ENCODE data around the gene RELT.

The RELT gene

GRCh38 chr11:73333640-73334383 lies 42.4 kb upstream of the RELT start:
- TF ChIP-seq CTCF (IDR thresholded peaks at IDR 0.05; ENCODE audit: extremely low read depth, insufficient read depth, missing control alignments): no peak

GRCh38 chr11:73334384-73335203 lies 41.6 kb upstream of the RELT start:
- in situ Hi-C loops (cut with MboI; ENCODE audit: low pct_unique_long_range_greater_than_20kb, low sequenced_read_pairs, unreplicated experiment): loop anchor here (5.0 kb wide), 1 partner anchor 42 kb away; no protein-coding TSS in a partner anchor
- peak; percentile 50 for TF ChIP-seq CTCF (IDR thresholded peaks at IDR 0.05; ENCODE audit: extremely low read depth, insufficient read depth, missing control alignments)
- peak; percentile 68 for DNase-seq (ENCODE audit: low spot score)

More at GRCh38 chr11:73333640-73334383, 42.4 kb upstream of the RELT start:
- in situ Hi-C loops (cut with MboI; ENCODE audit: low pct_unique_long_range_greater_than_20kb, low sequenced_read_pairs, unreplicated experiment): no loop called here
- DNase-seq (ENCODE audit: low spot score): no peak

GRCh38 chr11:73335204-73335923 lies 40.8 kb upstream of the RELT start:
- in situ Hi-C loops (cut with MboI; ENCODE audit: low pct_unique_long_range_greater_than_20kb, low sequenced_read_pairs, unreplicated experiment): loop anchor here (5.0 kb wide), 1 partner anchor 43 kb away; no protein-coding TSS in a partner anchor
- peak; percentile 97 for TF ChIP-seq CTCF (IDR thresholded peaks at IDR 0.05; ENCODE audit: extremely low read depth, insufficient read depth, missing control alignments)
- DNase-seq (ENCODE audit: low spot score): peak; percentile 84

GRCh38 chr11:73337846-73338245 lies 38.4 kb upstream of the RELT start:
- no peak for TF ChIP-seq CTCF (IDR thresholded peaks at IDR 0.05; ENCODE audit: extremely low read depth, insufficient read depth, missing control alignments)
- in situ Hi-C loops (cut with MboI; ENCODE audit: low pct_unique_long_range_greater_than_20kb, low sequenced_read_pairs, unreplicated experiment): loop anchor here (5.0 kb wide), 1 partner anchor 46 kb away; no protein-coding TSS in a partner anchor
- no peak for DNase-seq (ENCODE audit: low spot score)

GRCh38 chr11:73338279-73338678 lies 37.9 kb upstream of the RELT start:
- DNase-seq (ENCODE audit: low spot score): no peak
- no peak for TF ChIP-seq CTCF (IDR thresholded peaks at IDR 0.05; ENCODE audit: extremely low read depth, insufficient read depth, missing control alignments)
- in situ Hi-C loops (cut with MboI; ENCODE audit: low pct_unique_long_range_greater_than_20kb, low sequenced_read_pairs, unreplicated experiment): loop anchor here (5.0 kb wide), 1 partner anchor 46 kb away; no protein-coding TSS in a partner anchor

GRCh38 chr11:73340164-73340563 lies 36.0 kb upstream of the RELT start:
- no peak for TF ChIP-seq CTCF (IDR thresholded peaks at IDR 0.05; ENCODE audit: extremely low read depth, insufficient read depth, missing control alignments)
- DNase-seq (ENCODE audit: low spot score): no peak
- in situ Hi-C loops (cut with MboI; ENCODE audit: low pct_unique_long_range_greater_than_20kb, low sequenced_read_pairs, unreplicated experiment): no loop called here

All from GM13977 (cell line).